ENCODE data around the gene RAB11FIP2.

Gene RAB11FIP2

GRCh38 chr10:118046395-118047156 is at the start of gene RAB11FIP2:
TSS of gene RAB11FIP2 (minus strand) at chr10:118046941. CDS start at chr10:118046163, 778 bp downstream.
- Histone ChIP-seq H3K79me2 (ENCODE audit: insufficient read depth, low read length) (peaks cover 39% of the 10 kb centered on the region), H3K27me3 (ENCODE audit: insufficient read depth, low read length, poor library complexity, severe bottlenecking) (no peaks in the 10 kb centered on the region), H3K9me2 (replicated peaks; ENCODE audit: low read depth, low read length) (no peaks in the 10 kb centered on the region), H3K4me2 (ENCODE audit: low read depth, low read length, poor library complexity, severe bottlenecking) (peak within 1 kb of the TSS; percentile 88), H4K20me1 (ENCODE audit: insufficient read depth, low read length, poor library complexity, severe bottlenecking) (peaks cover 12% of the 10 kb centered on the region), H3K4me1 (ENCODE audit: insufficient read depth, low read length, poor library complexity, severe bottlenecking) (peaks cover 41% of the 10 kb centered on the region), H3K9ac (ENCODE audit: low read depth, low read length, poor library complexity, severe bottlenecking) (peak within 1 kb of the TSS; percentile 89), H2AFZ (ENCODE audit: low read length) (peak within 1 kb of the TSS; percentile 96), H3F3A (ENCODE audit: low read depth) (no peaks in the 10 kb centered on the region), H3K4me3 (ENCODE audit: low read length, poor library complexity, severe bottlenecking) (peak within 1 kb of the TSS; percentile 99), H3K36me3 (ENCODE audit: insufficient read depth, low read length) (no peaks in the 10 kb centered on the region), H3K9me3 (ENCODE audit: insufficient read depth, low read depth, low read length) (no peaks in the 10 kb centered on the region)
- TF ChIP-seq EZH2phosphoT487 (IDR thresholded peaks at IDR 0.05; ENCODE audit: borderline replicate concordance) (no peak), CTCF (conservative IDR thresholded peaks at IDR 0.05; ENCODE audit: low read length) (peak; percentile 21; the same call in 1 of the 2 replicates)

GRCh38 chr10:118096022-118096421 is 49.3 kb upstream of the RAB11FIP2 start:
- no peaks in the 10 kb centered on the region for H3K36me3 ChIP-seq (ENCODE audit: insufficient read depth, low read length)
- no peaks in the 10 kb centered on the region for H3K79me2 ChIP-seq (ENCODE audit: insufficient read depth, low read length)
- H2AFZ ChIP-seq (ENCODE audit: low read length) = no peak overlapping the region
- no peaks in the 10 kb centered on the region for H3K4me1 ChIP-seq (ENCODE audit: insufficient read depth, low read length, poor library complexity, severe bottlenecking)
- no peaks in the 10 kb centered on the region for H3F3A ChIP-seq (ENCODE audit: low read depth)
- no peaks in the 10 kb centered on the region for H4K20me1 ChIP-seq (ENCODE audit: insufficient read depth, low read length, poor library complexity, severe bottlenecking)
- no peaks in the 10 kb centered on the region for H3K9me2 ChIP-seq (replicated peaks; ENCODE audit: low read depth, low read length)
- H3K9ac ChIP-seq (ENCODE audit: low read depth, low read length, poor library complexity, severe bottlenecking) = no peak overlapping the region
- H3K27me3 ChIP-seq (ENCODE audit: insufficient read depth, low read length, poor library complexity, severe bottlenecking) = no peaks in the 10 kb centered on the region
- no peak overlapping the region for H3K4me2 ChIP-seq (ENCODE audit: low read depth, low read length, poor library complexity, severe bottlenecking)
- TF ChIP-seq EZH2phosphoT487 (IDR thresholded peaks at IDR 0.05; ENCODE audit: borderline replicate concordance) (no peak), CTCF (conservative IDR thresholded peaks at IDR 0.05; ENCODE audit: low read length) (no peak)
- no peak overlapping the region for H3K4me3 ChIP-seq (ENCODE audit: low read length, poor library complexity, severe bottlenecking)
- H3K9me3 ChIP-seq (ENCODE audit: insufficient read depth, low read depth, low read length) = no peaks in the 10 kb centered on the region

GRCh38 chr10:118092209-118092608 is 45.5 kb upstream of the RAB11FIP2 start:
- Histone ChIP-seq H4K20me1 (ENCODE audit: insufficient read depth, low read length, poor library complexity, severe bottlenecking) (no peaks in the 10 kb centered on the region), H3F3A (ENCODE audit: low read depth) (no peaks in the 10 kb centered on the region), H3K4me3 (ENCODE audit: low read length, poor library complexity, severe bottlenecking) (no peak overlapping the region), H3K9me2 (replicated peaks; ENCODE audit: low read depth, low read length) (no peaks in the 10 kb centered on the region), H3K9ac (ENCODE audit: low read depth, low read length, poor library complexity, severe bottlenecking) (no peak overlapping the region), H2AFZ (ENCODE audit: low read length) (no peak overlapping the region), H3K79me2 (ENCODE audit: insufficient read depth, low read length) (no peaks in the 10 kb centered on the region), H3K27me3 (ENCODE audit: insufficient read depth, low read length, poor library complexity, severe bottlenecking) (no peaks in the 10 kb centered on the region), H3K9me3 (ENCODE audit: insufficient read depth, low read depth, low read length) (no peaks in the 10 kb centered on the region), H3K36me3 (ENCODE audit: insufficient read depth, low read length) (no peaks in the 10 kb centered on the region), H3K4me2 (ENCODE audit: low read depth, low read length, poor library complexity, severe bottlenecking) (no peak overlapping the region), H3K4me1 (ENCODE audit: insufficient read depth, low read length, poor library complexity, severe bottlenecking) (no peaks in the 10 kb centered on the region)
- no peak for TF ChIP-seq CTCF (conservative IDR thresholded peaks at IDR 0.05; ENCODE audit: low read length)
- no peak for TF ChIP-seq EZH2phosphoT487 (IDR thresholded peaks at IDR 0.05; ENCODE audit: borderline replicate concordance)

Measured in Loucy (cell line).